ENCODE data around the gene ZCCHC24.

Gene ZCCHC24

GRCh38 chr10:79414714-79415113, 30.7 kb downstream of the ZCCHC24 start:
- Histone ChIP-seq H3K27me3 (ENCODE audit: insufficient read depth, low read depth) (no peaks in the 10 kb centered on the region), H3K27ac (no peak overlapping the region), H3K79me2 (ENCODE audit: insufficient read depth, low read depth) (no peaks in the 10 kb centered on the region), H3K36me3 (ENCODE audit: insufficient read depth) (no peaks in the 10 kb centered on the region), H3K9ac (no peak overlapping the region), H3K4me1 (ENCODE audit: low read depth, poor library complexity, severe bottlenecking) (no peaks in the 10 kb centered on the region), H2AFZ (ENCODE audit: low read depth) (no peak overlapping the region), H3K4me3 (IDR thresholded peaks at IDR 0.05; ENCODE audit: insufficient read depth, low read depth, low read length) (no peak overlapping the region), H3K4me2 (no peak overlapping the region), H4K20me1 (ENCODE audit: insufficient read depth) (no peaks in the 10 kb centered on the region)
- TF ChIP-seq CTCF (conservative IDR thresholded peaks at IDR 0.05; ENCODE audit: low read depth, low read length), result no peak

- no peak for TF ChIP-seq CTCF (conservative IDR thresholded peaks at IDR 0.05; ENCODE audit: low read depth, low read length)
- Histone ChIP-seq H3K36me3 (ENCODE audit: insufficient read depth) (no peaks in the 10 kb centered on the region), H3K4me2 (no peak overlapping the region), H3K79me2 (ENCODE audit: insufficient read depth, low read depth) (no peaks in the 10 kb centered on the region), H3K27me3 (ENCODE audit: insufficient read depth, low read depth) (no peaks in the 10 kb centered on the region), H2AFZ (ENCODE audit: low read depth) (no peak overlapping the region), H3K4me1 (ENCODE audit: low read depth, poor library complexity, severe bottlenecking) (no peaks in the 10 kb centered on the region), H3K4me3 (IDR thresholded peaks at IDR 0.05; ENCODE audit: insufficient read depth, low read depth, low read length) (no peak overlapping the region), H3K9ac (no peak overlapping the region), H4K20me1 (ENCODE audit: insufficient read depth) (no peaks in the 10 kb centered on the region), H3K27ac (no peak overlapping the region)
These were observed 32.2 kb downstream of the ZCCHC24 start for GRCh38 chr10:79413196-79413595.

GRCh38 chr10:79412516-79412915, 32.9 kb downstream of the ZCCHC24 start:
- no peak for TF ChIP-seq CTCF (conservative IDR thresholded peaks at IDR 0.05; ENCODE audit: low read depth, low read length)
- Histone ChIP-seq H3K27ac (no peak overlapping the region), H2AFZ (ENCODE audit: low read depth) (no peak overlapping the region), H3K4me1 (ENCODE audit: low read depth, poor library complexity, severe bottlenecking) (no peaks in the 10 kb centered on the region), H3K4me2 (no peak overlapping the region), H4K20me1 (ENCODE audit: insufficient read depth) (no peaks in the 10 kb centered on the region), H3K27me3 (ENCODE audit: insufficient read depth, low read depth) (no peaks in the 10 kb centered on the region), H3K79me2 (ENCODE audit: insufficient read depth, low read depth) (no peaks in the 10 kb centered on the region), H3K36me3 (ENCODE audit: insufficient read depth) (no peaks in the 10 kb centered on the region), H3K4me3 (IDR thresholded peaks at IDR 0.05; ENCODE audit: insufficient read depth, low read depth, low read length) (no peak overlapping the region), H3K9ac (no peak overlapping the region)

- Histone ChIP-seq H2AFZ (ENCODE audit: low read depth) (no peak overlapping the region), H3K36me3 (ENCODE audit: insufficient read depth) (no peaks in the 10 kb centered on the region), H3K79me2 (ENCODE audit: insufficient read depth, low read depth) (no peaks in the 10 kb centered on the region), H3K4me2 (no peak overlapping the region), H3K27ac (no peak overlapping the region), H3K9ac (no peak overlapping the region), H4K20me1 (ENCODE audit: insufficient read depth) (no peaks in the 10 kb centered on the region), H3K27me3 (ENCODE audit: insufficient read depth, low read depth) (no peaks in the 10 kb centered on the region), H3K4me1 (ENCODE audit: low read depth, poor library complexity, severe bottlenecking) (no peaks in the 10 kb centered on the region), H3K4me3 (IDR thresholded peaks at IDR 0.05; ENCODE audit: insufficient read depth, low read depth, low read length) (no peak overlapping the region)
- no peak for TF ChIP-seq CTCF (conservative IDR thresholded peaks at IDR 0.05; ENCODE audit: low read depth, low read length)
These were observed 33.6 kb downstream of the ZCCHC24 start for GRCh38 chr10:79411546-79412495.
